DOHH2 (cell line): Measurements from ENCODE around the gene DNAJC5G.

Experiments used
- H3F3A ChIP-seq: fragments of 200-600 bp; sonication (generic), shearing (Covaris generic); 2 replicates; pipeline ENCODE4 v1.6.0; 2016; ENCODE audit warnings: antibody characterized with exemption, mild to moderate bottlenecking; ENCODE audit not compliant: control insufficient read depth, insufficient read depth
- H3K27ac ChIP-seq: fragments of 200-600 bp; sonication (generic); 2 replicates; pipeline ENCODE4 v1.5.1; 2014; ENCODE audit warnings: low read depth, mild to moderate bottlenecking, low read length, moderate library complexity
- H3K27me3 ChIP-seq: fragments of 200-600 bp; sonication (generic); 2 replicates; pipeline ENCODE4 v1.6.1; 2014; ENCODE audit warnings: mild to moderate bottlenecking, low read length, mixed read lengths; ENCODE audit not compliant: control insufficient read depth
- H3K36me3 ChIP-seq: fragments of 200-600 bp; sonication (generic); 2 replicates; pipeline ENCODE4 v1.6.1; 2014; ENCODE audit warnings: mild to moderate bottlenecking, low read length, moderate library complexity, mixed read lengths; ENCODE audit not compliant: control insufficient read depth
- H3K4me1 ChIP-seq: fragments of 200-600 bp; sonication (generic); 2 replicates; pipeline ENCODE4 v1.6.1; 2014; ENCODE audit warnings: mild to moderate bottlenecking, low read length, mixed read lengths; ENCODE audit not compliant: control insufficient read depth
- H3K4me2 ChIP-seq: fragments of 200-600 bp; sonication (generic); 2 replicates; pipeline ENCODE4 v1.6.0; 2014; ENCODE audit warnings: mild to moderate bottlenecking, low read length, moderate library complexity
- H3K4me3 ChIP-seq: fragments of 200-600 bp; sonication (generic); 2 replicates; pipeline ENCODE4 v1.5.1; 2014; ENCODE audit warnings: mild to moderate bottlenecking, low read length, mixed read lengths
- H3K79me2 ChIP-seq: fragments of 200-600 bp; sonication (generic); 2 replicates; pipeline ENCODE4 v1.6.1; 2014; ENCODE audit warnings: mild to moderate bottlenecking, low read length, mixed read lengths; ENCODE audit not compliant: control insufficient read depth
- H3K9me2 ChIP-seq: fragments of 200-600 bp; sonication (generic); replicated peaks from 2 replicates; pipeline ENCODE4 v1.6.1; 2014; ENCODE audit warnings: mild to moderate bottlenecking, low read length, mixed read lengths; ENCODE audit not compliant: control insufficient read depth
- H3K9me3 ChIP-seq: fragments of 200-600 bp; sonication (generic); 2 replicates; pipeline ENCODE4 v1.6.1; 2014; ENCODE audit warnings: antibody characterized with exemption, low read length, mixed read lengths; ENCODE audit not compliant: control insufficient read depth, insufficient read depth
- H4K20me1 ChIP-seq: fragments of 200-600 bp; sonication (generic); 2 replicates; pipeline ENCODE4 v1.6.0; 2014; ENCODE audit warnings: low read depth, mild to moderate bottlenecking, antibody characterized with exemption, low read length, moderate library complexity; ENCODE audit not compliant: control insufficient read depth, insufficient read depth
- EZH2phosphoT487 ChIP-seq: fragments of 200-600 bp; sonication (generic); IDR thresholded peaks from 2 replicates; pipeline ENCODE4 v1.6.1; 2017; ENCODE audit warnings: borderline replicate concordance, mild to moderate bottlenecking, antibody characterized with exemption, low read length, moderate library complexity, mixed read lengths
- TF ChIP-seq, protein P1 (sequence below): fragments of 200-600 bp; sonication (generic); IDR thresholded peaks from one replicate; pipeline ENCODE4 v1.5.1; 2014; ENCODE audit warnings: antibody characterized with exemption, mild to moderate bottlenecking, low read depth, low read length; ENCODE audit not compliant: poor library complexity, severe bottlenecking

Gene DNAJC5G

DNA sequence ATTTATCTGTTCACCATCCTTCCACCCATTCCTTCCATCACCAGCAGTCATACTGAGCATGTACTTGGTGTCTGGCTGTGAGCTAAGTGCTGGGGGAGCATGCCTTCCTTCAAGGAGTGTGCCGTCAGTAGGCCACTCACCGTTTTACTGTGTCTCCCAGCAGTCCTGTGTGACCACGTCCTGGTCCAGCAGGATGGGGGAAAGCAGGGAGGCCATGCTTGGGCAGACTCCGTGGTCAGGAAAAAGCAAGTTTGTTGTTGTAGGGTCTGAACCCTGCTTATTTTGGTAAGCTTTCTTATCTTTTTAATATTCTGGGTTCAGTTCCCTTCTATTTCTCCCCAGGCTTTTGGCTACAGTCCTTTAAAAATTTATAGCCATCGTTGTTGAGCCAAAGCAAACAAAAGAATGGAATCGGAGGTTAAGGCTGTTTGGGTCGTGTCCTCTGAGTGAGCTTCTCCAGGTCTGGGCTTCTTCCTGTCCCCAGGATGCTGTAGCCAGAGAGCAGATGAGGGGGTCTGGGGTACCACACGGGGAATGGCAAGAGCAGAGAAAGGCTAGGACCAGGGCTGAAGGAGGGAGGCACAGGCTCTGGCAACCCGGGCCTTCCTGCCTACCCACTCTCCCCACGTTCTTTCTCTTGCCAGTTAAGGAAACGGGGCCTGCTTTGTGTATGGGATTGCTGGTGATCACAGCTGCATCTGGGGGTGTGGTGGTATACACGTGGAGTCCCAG, 25.9 kb upstream of the DNAJC5G start:
- peaks cover 1% of the 10 kb centered on the region for H3K36me3 ChIP-seq
- H3K9me2 ChIP-seq: no peaks in the 10 kb centered on the region
- H4K20me1 ChIP-seq: no peaks in the 10 kb centered on the region
- H3F3A ChIP-seq: peaks cover 4% of the 10 kb centered on the region; the same call in 1 of the 2 replicates
- no peaks in the 10 kb centered on the region for H3K27me3 ChIP-seq
- H3K79me2 ChIP-seq: no peaks in the 10 kb centered on the region
- H3K4me2 ChIP-seq: no peak overlapping the region
- no peaks in the 10 kb centered on the region for H3K9me3 ChIP-seq
- H3K4me1 ChIP-seq: peaks cover 31% of the 10 kb centered on the region
- H3K27ac ChIP-seq: no peak overlapping the region
- TF ChIP-seq EZH2phosphoT487: no peak
- TF ChIP-seq, protein P1, sequence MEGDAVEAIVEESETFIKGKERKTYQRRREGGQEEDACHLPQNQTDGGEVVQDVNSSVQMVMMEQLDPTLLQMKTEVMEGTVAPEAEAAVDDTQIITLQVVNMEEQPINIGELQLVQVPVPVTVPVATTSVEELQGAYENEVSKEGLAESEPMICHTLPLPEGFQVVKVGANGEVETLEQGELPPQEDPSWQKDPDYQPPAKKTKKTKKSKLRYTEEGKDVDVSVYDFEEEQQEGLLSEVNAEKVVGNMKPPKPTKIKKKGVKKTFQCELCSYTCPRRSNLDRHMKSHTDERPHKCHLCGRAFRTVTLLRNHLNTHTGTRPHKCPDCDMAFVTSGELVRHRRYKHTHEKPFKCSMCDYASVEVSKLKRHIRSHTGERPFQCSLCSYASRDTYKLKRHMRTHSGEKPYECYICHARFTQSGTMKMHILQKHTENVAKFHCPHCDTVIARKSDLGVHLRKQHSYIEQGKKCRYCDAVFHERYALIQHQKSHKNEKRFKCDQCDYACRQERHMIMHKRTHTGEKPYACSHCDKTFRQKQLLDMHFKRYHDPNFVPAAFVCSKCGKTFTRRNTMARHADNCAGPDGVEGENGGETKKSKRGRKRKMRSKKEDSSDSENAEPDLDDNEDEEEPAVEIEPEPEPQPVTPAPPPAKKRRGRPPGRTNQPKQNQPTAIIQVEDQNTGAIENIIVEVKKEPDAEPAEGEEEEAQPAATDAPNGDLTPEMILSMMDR: no peak
- no peak overlapping the region for H3K4me3 ChIP-seq

DNA sequence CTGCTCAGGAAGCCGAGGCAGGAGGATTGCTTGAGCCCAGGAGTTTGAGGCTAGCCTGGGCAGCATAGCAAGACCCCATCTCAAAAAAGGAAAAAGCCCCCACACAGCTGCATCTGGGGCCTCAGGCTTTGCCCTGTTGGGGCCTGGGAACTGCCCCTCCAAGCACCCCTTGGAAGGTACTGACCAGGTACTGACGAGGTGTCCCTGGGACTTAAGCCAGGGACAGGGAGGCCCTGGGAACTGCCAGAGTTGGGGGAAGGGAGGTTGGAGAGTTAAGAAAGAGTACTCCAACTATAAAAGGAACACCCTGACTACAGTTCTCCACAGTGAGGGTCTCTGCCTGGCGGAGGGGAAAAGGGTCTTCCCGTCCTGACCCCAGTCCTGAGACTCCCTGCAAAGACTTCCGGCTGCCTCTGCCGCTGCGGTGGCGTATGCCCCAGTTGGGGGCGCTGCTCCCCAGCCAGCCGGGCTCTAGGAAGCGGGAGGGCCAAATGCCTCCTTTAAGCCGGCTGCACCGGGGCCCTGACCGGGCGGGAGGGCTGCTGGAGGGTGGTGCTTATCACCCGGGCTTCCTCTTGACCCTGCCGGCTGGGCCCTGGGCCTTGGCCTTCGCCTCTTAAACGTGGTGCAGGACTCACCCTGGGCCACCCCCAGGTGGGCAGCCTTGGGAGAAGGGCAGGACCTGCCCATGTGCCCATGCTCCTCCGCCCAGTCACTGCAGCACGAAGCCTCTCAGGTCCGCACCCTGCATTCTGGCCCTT, 25.2 kb upstream of the DNAJC5G start:
- H3K36me3 ChIP-seq: no peaks in the 10 kb centered on the region
- H3K27me3 ChIP-seq: no peaks in the 10 kb centered on the region
- H3K79me2 ChIP-seq: no peaks in the 10 kb centered on the region
- TF ChIP-seq, protein P1: peak; percentile 91
- no peak for TF ChIP-seq EZH2phosphoT487
- no peaks in the 10 kb centered on the region for H4K20me1 ChIP-seq
- peak overlapping the region; percentile 50 for H3K4me2 ChIP-seq
- 0 out of 2 replicates have a peak, but pooled peaks cover 4% of the 10 kb centered on the region for H3F3A ChIP-seq
- H3K9me2 ChIP-seq: no peaks in the 10 kb centered on the region
- no peak overlapping the region for H3K27ac ChIP-seq
- H3K9me3 ChIP-seq: no peaks in the 10 kb centered on the region
- peaks cover 31% of the 10 kb centered on the region for H3K4me1 ChIP-seq
- peak overlapping the region; percentile 34 for H3K4me3 ChIP-seq

GRCh38 chr2:27250652-27251379, 24.4 kb upstream of the DNAJC5G start:
- Histone ChIP-seq H3K79me2 (no peaks in the 10 kb centered on the region), H3K27me3 (no peaks in the 10 kb centered on the region), H4K20me1 (no peaks in the 10 kb centered on the region), H3K27ac (no peak overlapping the region), H3K4me3 (peak overlapping the region; percentile 34), H3K36me3 (no peaks in the 10 kb centered on the region), H3K4me1 (peaks cover 31% of the 10 kb centered on the region), H3K9me2 (no peaks in the 10 kb centered on the region), H3K4me2 (peak overlapping the region; percentile 50), H3K9me3 (no peaks in the 10 kb centered on the region), H3F3A (0 out of 2 replicates have a peak, but pooled peaks cover 4% of the 10 kb centered on the region)
- no peak for TF ChIP-seq EZH2phosphoT487
- TF ChIP-seq, protein P1: no peak
